ENCODE data around the gene MIAT. TPM values are rescaled to one million over a fixed set of nuclear protein-coding genes. Genes with fewer than 3 reads are reported as not detected.
A peak's percentile ranks its signal among the peaks of the same experiment; 100 is the strongest.

Gene MIAT
- total RNA-seq, result 0.53 and 0.80 TPM in 2 replicates
- polyA plus RNA-seq, result 0.03 and 0.05 TPM in 2 replicates
- polyA plus RNA-seq (2011; cell fraction: cytosol; rRNA removed), result 0.03 and 0.06 TPM in 2 replicates
- polyA plus RNA-seq (2011; cell fraction: nucleus; rRNA removed), result 0.51 and 0.70 TPM in 2 replicates
- polyA plus RNA-seq (2012), result 0.04 and 0.07 TPM in 2 replicates
- 0.46 and 0.81 TPM in 2 replicates for polyA minus RNA-seq
- not detected for polyA minus RNA-seq (2011; cell fraction: cytosol; rRNA and poly(A)+ RNA removed)
- polyA minus RNA-seq (2011; cell fraction: nucleus; rRNA and poly(A)+ RNA removed), result 1.3 and 2.0 TPM in 2 replicates
- Bru-seq, nascent RNA, result percentile 40 among the genes with signal in this experiment
- BruChase-seq, experiment 1, labeled RNA remaining after a 6-hour chase, result percentile 32 among the genes with signal in this experiment
- BruChase-seq, experiment 2, labeled RNA remaining after a 2-hour chase, result percentile 34 among the genes with signal in this experiment
- long read RNA-seq, partial matches to known transcripts, result 0 of 1 reads
- long read RNA-seq, other reads (novel, unspliced or antisense), result 1 of 1 reads

GRCh38 chr22:26656891-26657851 lies at the start of gene MIAT:
MIAT (plus strand) TSS chr22:26657588.
- CTCF ChIA-PET, result interaction anchor here (1.3 kb wide), 1 partner anchor 9 kb away, joined by 4 read pairs; no protein-coding TSS in a partner anchor
- peak; percentile 97 for TF ChIP-seq EZH2 (IDR thresholded peaks at IDR 0.05; ENCODE audit: borderline replicate concordance, low read depth, low read length, severe bottlenecking)
- TF ChIP-seq FOS (IDR thresholded peaks at IDR 0.05; ENCODE audit: borderline replicate concordance, insufficient read depth, low read length), result no peak
- TF ChIP-seq MYC (IDR thresholded peaks at IDR 0.05; ENCODE audit: low read depth, low read length), result no peak
- no peak for DNase-seq (ENCODE audit: low read depth, low spot score)
- Histone ChIP-seq H3K36me3 (ENCODE audit: control insufficient read depth in 2 of 2, extremely low read depth in 1 of 2, insufficient read depth in 2 of 2, low read length in 2 of 2) (no peaks in the 10 kb centered on the region), H3K9me1 (replicated peaks; ENCODE audit: control insufficient read depth, extremely low read depth, insufficient read depth, low read length) (no peaks in the 10 kb centered on the region), H3K27ac (ENCODE audit: insufficient read depth, low read depth, low read length) (no peak within 1 kb of the TSS), H3K9me3 (replicated peaks; ENCODE audit: control insufficient read depth, insufficient read depth, low read length) (no peaks in the 10 kb centered on the region), H2AFZ (ENCODE audit: low read depth, low read length) (peak within 1 kb of the TSS; percentile 65), H3K4me2 (ENCODE audit: insufficient read depth, low read length) (peak within 1 kb of the TSS; percentile 87), H4K20me1 (replicated peaks; ENCODE audit: control insufficient read depth, extremely low read depth, insufficient read depth, low read length) (no peaks in the 10 kb centered on the region), H3K27me3 (ENCODE audit: control insufficient read depth in 2 of 2, insufficient read depth in 2 of 2, low read length in 2 of 2) (peaks cover 25 to 51% of the 10 kb centered on the region in 2 experiments), H3K9ac (replicated peaks; ENCODE audit: extremely low read depth, insufficient read depth, low read length) (no peak within 1 kb of the TSS), H3K4me1 (ENCODE audit: control insufficient read depth, extremely low read depth, insufficient read depth, low read length) (peaks cover 13% of the 10 kb centered on the region), H3K4me3 (replicated peaks in 1 of 3; ENCODE audit: insufficient read depth in 1 of 3, low read depth in 1 of 3, low read length in 3 of 3) (no peak within 1 kb of the TSS), H3K79me2 (ENCODE audit: control insufficient read depth, insufficient read depth, low read length) (no peaks in the 10 kb centered on the region)
- POLR2A ChIA-PET, result no interaction called here
- no peak for FAIRE-seq
- no TSS peak for BruUV-seq (replicated peaks)
- dilution Hi-C loops (cut with MboI; ENCODE audit: extremely low pct_ligation_motif_present, low sequenced_read_pairs) (no loop called here), intact Hi-C loops (cut with micrococcal nuclease) (no loop called here)

- Histone ChIP-seq H3K4me3 (replicated peaks in 1 of 3; ENCODE audit: insufficient read depth in 1 of 3, low read depth in 1 of 3, low read length in 3 of 3) (no peak overlapping the region), H3K9me1 (replicated peaks; ENCODE audit: control insufficient read depth, extremely low read depth, insufficient read depth, low read length) (no peaks in the 10 kb centered on the region), H3K79me2 (ENCODE audit: control insufficient read depth, insufficient read depth, low read length) (no peaks in the 10 kb centered on the region), H3K4me2 (ENCODE audit: insufficient read depth, low read length) (no peak overlapping the region), H3K4me1 (ENCODE audit: control insufficient read depth, extremely low read depth, insufficient read depth, low read length) (no peaks in the 10 kb centered on the region), H2AFZ (ENCODE audit: low read depth, low read length) (no peak overlapping the region), H3K9me3 (replicated peaks; ENCODE audit: control insufficient read depth, insufficient read depth, low read length) (no peaks in the 10 kb centered on the region), H4K20me1 (replicated peaks; ENCODE audit: control insufficient read depth, extremely low read depth, insufficient read depth, low read length) (no peaks in the 10 kb centered on the region), H3K27me3 (ENCODE audit: control insufficient read depth in 2 of 2, insufficient read depth in 2 of 2, low read length in 2 of 2) (peaks cover 3 to 8% of the 10 kb centered on the region in 2 experiments), H3K9ac (replicated peaks; ENCODE audit: extremely low read depth, insufficient read depth, low read length) (no peak overlapping the region), H3K27ac (ENCODE audit: insufficient read depth, low read depth, low read length) (no peak overlapping the region), H3K36me3 (ENCODE audit: control insufficient read depth in 2 of 2, extremely low read depth in 1 of 2, insufficient read depth in 2 of 2, low read length in 2 of 2) (no peaks in the 10 kb centered on the region)
- DNase-seq (ENCODE audit: low read depth, low spot score) (no peak), FAIRE-seq (no peak)
- ChIA-PET POLR2A (no interaction called here), CTCF (no interaction called here)
- dilution Hi-C loops (cut with MboI; ENCODE audit: extremely low pct_ligation_motif_present, low sequenced_read_pairs) (no loop called here), intact Hi-C loops (cut with micrococcal nuclease) (no loop called here)
- no TSS peak for BruUV-seq (replicated peaks)
- no peak for TF ChIP-seq FOS (IDR thresholded peaks at IDR 0.05; ENCODE audit: borderline replicate concordance, insufficient read depth, low read length)
- TF ChIP-seq POLR2AphosphoS5 (IDR thresholded peaks at IDR 0.05; ENCODE audit: insufficient read depth, low read depth, low read length), result no peak
- TF ChIP-seq GATA2 (IDR thresholded peaks at IDR 0.05; ENCODE audit: insufficient read depth, insufficient read length, low read depth, low read length), result no peak
- no peak for TF ChIP-seq JUN (IDR thresholded peaks at IDR 0.05; ENCODE audit: borderline replicate concordance, insufficient read depth, insufficient read length, low read depth)
- no peak for TF ChIP-seq EZH2 (IDR thresholded peaks at IDR 0.05; ENCODE audit: borderline replicate concordance, low read depth, low read length, severe bottlenecking)
- TF ChIP-seq POLR2A (IDR thresholded peaks at IDR 0.05; ENCODE audit: low read depth, low read length), result no peak
- no peak for TF ChIP-seq MYC (IDR thresholded peaks at IDR 0.05; ENCODE audit: low read depth, low read length)
- no peak for TF ChIP-seq CTCF (IDR thresholded peaks at IDR 0.05; ENCODE audit: extremely low read depth in 1 of 2, insufficient read depth in 1 of 2, low read depth in 1 of 2, low read length in 2 of 2)
- no peak for TF ChIP-seq MAX (IDR thresholded peaks at IDR 0.05; ENCODE audit: insufficient read depth, insufficient read length)
These were observed 49.3 kb upstream of the MIAT start for GRCh38 chr22:26608129-26608528.
